Fibroblast of the conjunctiva (primary cell): Measurements from ENCODE around the gene IFITM2.
"Not testable (repeated sequence)": the region's sequence is repeated elsewhere in the genome, so short reads cannot be mapped to it uniquely, and the experiment has no call there.

Experiments used
- DNase-seq: peaks from one replicate; pipeline ENCODE4 v3.0.0-alpha.2; 2010; ENCODE audit warnings: low read depth

Gene IFITM2

GRCh38 chr11:307766-308708 is at the start of gene IFITM2:
IFITM2 (plus strand) TSS chr11:307816; CDS start chr11:308193, 377 bp downstream.
- DNase-seq, result peak; percentile 53

- DNase-seq, result no peak
These were observed 48.2 kb upstream of the IFITM2 start for GRCh38 chr11:259413-259812.

- no peak for DNase-seq
These were observed 46.0 kb upstream of the IFITM2 start for GRCh38 chr11:261624-262023.

GRCh38 chr11:266676-267439 is 40.8 kb upstream of the IFITM2 start:
- no peak for DNase-seq

GRCh38 chr11:267491-267994 is 40.1 kb upstream of the IFITM2 start:
- DNase-seq, result no peak

GRCh38 chr11:268716-269145 is 38.9 kb upstream of the IFITM2 start:
- DNase-seq, result not testable (repeated sequence)

GRCh38 chr11:269146-269890 is 38.3 kb upstream of the IFITM2 start:
- no peak for DNase-seq

- no peak for DNase-seq
These were observed 36.9 kb upstream of the IFITM2 start for GRCh38 chr11:270451-271318.

- no peak for DNase-seq
These were observed 36.3 kb upstream of the IFITM2 start for GRCh38 chr11:271319-271715.

- no peak for DNase-seq
These were observed 35.3 kb upstream of the IFITM2 start for GRCh38 chr11:272195-272930.

- no peak for DNase-seq
These were observed 34.8 kb upstream of the IFITM2 start for GRCh38 chr11:272931-273198.

- DNase-seq, result no peak
These were observed 31.4 kb upstream of the IFITM2 start for GRCh38 chr11:276219-276618.

- DNase-seq, result no peak
These were observed 29.3 kb upstream of the IFITM2 start, which contains the start of gene NLRP6 for GRCh38 chr11:278001-278951. NLRP6 (plus strand) TSS chr11:278407; CDS start chr11:278570, 163 bp downstream.

GRCh38 chr11:279040-279965 is 28.3 kb upstream of the IFITM2 start:
- DNase-seq, result no peak

GRCh38 chr11:279966-280705 is 27.5 kb upstream of the IFITM2 start:
- DNase-seq, result no peak

- no peak for DNase-seq
These were observed 26.7 kb upstream of the IFITM2 start for GRCh38 chr11:280706-281485.
